GM23248 (cell line): Measurements from ENCODE around the gene ST8SIA6.

ENCODE experiments used
- EZH2 ChIP-seq: fragments of 200-600 bp; sonication (generic); IDR thresholded peaks from 2 replicates; pipeline ENCODE4 v1.6.1; 2018; ENCODE audit warnings: antibody characterized with exemption, mild to moderate bottlenecking; ENCODE audit not compliant: insufficient read depth, poor library complexity, severe bottlenecking
- EZH2phosphoT487 ChIP-seq: fragments of 200-600 bp; sonication (generic); IDR thresholded peaks from 2 replicates; pipeline ENCODE4 v1.6.1; 2018; ENCODE audit warnings: antibody characterized with exemption, moderate library complexity, mild to moderate bottlenecking, low read depth; ENCODE audit not compliant: insufficient read depth

GRCh38 chr10:17450024-17450423 is 4.4 kb downstream of the ST8SIA6 start:
- no peak for TF ChIP-seq EZH2
- TF ChIP-seq EZH2phosphoT487: no peak
